NCI-H128 (cell line): ENCODE measurements around the gene LTF.
A peak's percentile ranks its signal among the peaks of the same experiment; 100 is the strongest.

ENCODE experiments used
- DNase-seq: peaks from one replicate; lab custom pipeline; 2025; ENCODE audit not compliant: unreplicated experiment; lab: John Stamatoyannopoulos, UW

The LTF gene

DNA sequence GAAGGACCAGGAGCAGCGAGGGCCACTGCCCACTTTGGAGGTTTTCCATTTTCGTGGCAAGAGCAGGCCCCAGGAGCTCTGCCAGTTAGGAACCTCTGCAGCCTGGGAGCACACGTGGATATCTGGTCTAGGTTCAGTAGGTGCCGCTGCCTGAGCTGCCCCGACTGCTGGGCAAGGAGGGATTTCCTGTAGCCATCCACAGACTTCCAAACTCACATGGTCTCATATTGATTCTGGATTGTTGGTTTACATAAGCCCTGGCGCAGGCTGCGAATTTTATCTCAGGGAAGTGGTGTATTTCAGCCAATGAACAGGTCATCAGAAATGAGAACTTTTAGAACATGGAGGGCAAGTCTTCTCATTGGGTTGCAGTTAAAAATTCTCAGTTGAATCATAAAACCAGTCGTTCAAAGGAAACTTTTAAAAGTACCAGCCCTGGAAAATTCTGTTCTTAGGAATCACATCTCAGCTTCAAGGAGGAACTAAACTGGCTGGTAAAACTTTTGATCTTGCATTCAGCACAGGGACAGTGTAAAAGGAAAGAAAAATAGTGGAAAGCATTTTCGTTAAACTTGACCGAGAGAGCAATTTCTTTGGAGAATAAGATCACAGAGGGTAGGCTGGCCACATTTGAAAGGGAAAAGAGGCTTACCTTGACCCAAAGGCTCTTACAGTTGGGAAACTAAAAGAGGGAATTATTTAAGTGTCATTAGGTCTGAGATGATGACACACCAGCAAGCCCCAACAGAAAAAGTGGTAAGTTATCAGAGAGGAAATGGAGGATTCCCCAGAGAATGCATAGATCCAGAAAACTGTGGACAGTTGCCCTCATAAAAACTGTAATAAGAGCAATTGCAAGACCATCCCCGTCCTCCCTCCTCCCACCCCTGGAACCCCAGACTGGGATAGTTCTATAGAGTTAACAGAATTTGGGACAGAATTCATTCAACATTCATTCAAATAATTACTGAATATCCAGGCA, 26.7 kb upstream of the LTF start:
- DNase-seq = no peak

DNA sequence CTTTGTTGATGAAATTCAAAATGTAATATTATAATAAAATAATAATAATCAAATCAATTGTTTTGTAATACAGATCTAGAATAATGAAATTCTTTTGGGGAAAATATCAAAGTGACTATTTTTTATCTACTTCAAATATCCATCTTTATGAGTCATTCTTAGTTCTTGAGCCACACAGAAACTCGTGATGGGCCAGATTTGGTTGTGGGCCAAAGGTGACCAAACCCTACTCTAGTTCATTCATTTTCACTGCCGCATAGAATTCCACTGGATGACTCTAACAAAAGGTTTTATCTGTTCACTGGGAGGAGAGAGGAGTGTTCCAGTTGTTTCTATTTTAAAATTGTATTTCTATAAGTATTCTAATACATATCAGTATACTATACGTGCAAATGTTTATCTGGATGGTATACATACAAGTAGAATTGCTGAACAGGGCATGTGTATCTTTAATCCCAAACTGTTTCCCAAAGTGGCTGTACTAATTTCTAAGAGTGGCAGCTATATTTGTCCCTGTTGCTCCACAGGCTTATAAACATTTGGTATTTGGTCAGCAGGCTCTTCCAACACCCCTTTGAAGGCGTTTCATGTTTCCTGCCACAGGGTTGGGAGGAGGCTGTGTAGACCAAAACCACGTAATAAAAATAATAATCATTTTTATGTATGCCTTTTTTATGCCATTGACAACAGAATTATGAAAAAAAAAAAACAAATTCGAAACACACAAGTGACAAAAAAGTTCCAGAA, 25.8 kb upstream of the LTF start:
- DNase-seq = no peak

DNA sequence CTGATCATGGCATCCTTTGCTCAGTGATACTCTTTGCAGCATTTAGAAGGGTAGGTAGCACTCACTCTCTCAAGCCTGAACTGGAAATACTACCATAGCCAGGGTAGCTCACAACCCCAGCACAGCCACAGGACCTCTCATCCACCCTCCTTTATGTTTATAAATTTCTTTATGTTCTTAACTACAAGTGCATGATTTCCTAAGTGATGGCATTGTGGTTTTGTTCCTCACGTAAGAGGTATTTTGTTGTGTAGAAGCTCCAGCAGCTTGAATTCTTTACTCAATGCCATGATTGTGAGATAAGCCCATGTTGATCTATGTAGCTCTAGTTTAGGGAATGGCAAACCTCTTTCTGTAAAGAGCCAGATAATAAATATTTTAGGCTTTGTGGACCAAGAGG, 25.2 kb upstream of the LTF start:
- no peak for DNase-seq

DNA sequence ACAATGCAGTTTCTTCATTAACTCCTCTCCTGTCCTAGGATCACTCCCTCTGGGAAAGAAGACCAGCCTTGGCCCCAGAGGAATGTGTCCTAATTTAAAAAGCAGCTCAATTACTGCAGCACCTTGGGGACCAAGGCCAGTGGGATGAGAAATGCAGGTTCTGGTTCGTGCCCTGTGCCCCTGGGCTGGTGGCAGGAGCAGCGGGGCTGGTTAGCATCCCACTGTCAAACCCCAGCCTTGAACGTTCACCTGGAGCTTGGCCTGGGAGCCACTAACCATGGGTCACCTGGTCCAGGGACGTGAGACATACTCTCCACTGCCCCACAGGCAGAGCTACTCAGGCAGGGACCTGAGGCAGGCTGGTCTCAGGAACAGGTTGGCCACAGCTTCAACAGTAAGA, 24.7 kb upstream of the LTF start:
- DNase-seq = no peak

DNA sequence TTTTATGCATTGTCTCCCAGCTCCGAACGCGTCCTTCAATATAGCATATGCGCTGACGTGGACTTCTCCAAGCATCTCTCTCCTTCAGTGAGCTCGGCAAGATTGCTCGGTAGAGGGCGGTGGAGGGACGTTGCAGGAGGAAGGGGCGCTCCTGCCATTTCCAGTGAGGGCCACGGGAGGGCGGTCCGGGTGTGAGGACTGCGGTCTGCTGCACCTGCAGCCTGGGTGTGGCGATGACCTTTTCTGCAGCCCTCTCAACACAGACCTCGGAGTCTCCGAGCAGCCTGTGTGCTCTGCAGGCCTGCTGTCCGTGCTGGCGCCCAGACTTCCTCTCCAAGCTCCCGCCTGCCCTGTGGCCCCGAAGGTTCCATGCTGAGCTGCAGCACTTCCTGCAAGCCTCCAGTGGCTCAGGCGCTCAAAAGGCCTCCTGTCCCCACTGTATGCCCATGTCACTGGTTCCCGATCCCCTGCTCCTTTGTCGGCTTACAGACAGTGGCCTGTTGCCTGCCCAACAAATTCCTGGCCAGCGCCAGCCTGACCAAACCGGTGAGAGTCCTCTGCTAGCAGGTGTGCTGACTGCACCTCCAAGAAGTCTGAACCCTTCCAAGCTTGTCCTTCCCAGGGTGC, 24.1 kb upstream of the LTF start:
- peak; percentile 78 for DNase-seq

DNA sequence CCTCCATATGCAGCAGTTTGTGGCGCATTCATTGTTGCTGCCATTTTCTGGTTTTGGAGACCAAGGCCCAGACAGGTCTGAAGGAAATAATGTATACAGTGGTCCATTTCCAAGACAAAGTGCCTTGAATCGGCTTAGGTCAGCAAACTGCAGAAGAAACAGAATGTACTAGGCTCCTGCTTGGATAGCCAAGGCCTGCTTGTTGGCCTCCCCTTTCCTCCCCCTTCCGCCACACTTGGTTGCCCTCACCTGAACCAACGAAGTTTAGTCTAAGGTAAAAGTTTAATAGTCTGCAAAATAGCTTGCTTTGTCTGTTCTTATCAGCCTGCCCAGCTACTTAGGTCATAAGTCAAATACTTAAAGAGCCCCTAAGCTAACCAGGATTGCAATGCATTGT, 21.1 kb upstream of the LTF start:
- no peak for DNase-seq

DNA sequence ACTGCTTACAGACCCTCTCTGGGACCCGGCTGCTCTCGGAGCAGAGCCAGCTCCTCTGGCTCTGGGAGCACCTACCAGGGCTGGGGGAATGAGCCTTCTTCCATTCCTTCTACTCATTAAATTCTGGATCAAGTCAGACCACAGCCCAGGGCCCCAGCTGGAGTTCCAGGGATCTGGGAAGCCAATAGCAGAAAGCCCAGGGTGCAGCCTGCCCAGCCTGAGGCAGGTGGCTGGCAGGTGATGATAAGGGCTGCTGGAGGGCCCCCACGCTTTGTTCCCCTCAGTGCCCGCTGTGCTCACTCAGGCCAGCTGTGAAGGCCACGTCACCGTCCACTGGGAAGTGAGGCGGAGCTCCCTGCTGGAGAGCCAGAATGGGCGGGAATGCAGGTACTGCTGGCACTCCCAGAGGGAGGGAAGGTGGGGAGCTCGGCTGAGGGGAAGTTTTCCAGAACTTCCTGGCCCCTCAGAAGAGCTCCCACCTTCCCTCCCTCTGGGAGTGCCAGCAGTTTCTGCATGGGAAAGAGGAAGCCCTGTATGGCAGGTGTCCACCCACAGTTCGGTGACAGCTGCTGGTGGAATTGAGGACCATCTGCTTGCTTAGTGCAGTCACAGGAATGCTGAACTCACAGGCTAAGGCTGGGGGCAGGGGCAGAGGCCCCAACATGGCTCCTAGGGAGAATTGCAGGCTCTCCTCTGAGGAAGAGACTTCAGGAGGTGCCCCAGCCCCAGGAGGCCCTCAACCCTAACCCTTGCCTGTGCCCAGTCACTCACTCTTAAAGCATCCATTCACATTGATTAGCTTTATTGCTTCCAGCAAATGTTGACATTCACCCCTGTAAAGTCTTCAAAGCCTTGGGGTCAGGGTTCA, 20.4 kb upstream of the LTF start:
- DNase-seq = no peak

DNA sequence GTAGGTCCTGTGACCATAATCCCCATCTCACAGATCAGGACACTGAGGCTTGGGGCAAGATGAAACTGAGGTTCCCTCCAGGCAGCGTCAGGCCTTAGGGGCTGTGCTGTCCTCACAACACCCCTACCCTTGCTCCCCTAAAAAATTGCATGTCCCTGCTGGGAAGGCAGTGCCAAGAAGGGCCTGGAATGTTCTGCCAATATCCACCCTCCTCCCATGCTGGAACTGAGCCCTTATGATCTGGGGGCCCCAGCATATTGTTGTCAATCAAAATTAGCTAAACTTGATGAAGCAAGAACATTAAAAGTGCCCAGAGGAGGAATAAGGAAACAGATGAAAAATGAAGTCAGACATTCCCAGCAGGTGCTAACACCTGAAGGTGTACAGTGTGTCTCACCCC, 19.7 kb upstream of the LTF start:
- no peak for DNase-seq

DNA sequence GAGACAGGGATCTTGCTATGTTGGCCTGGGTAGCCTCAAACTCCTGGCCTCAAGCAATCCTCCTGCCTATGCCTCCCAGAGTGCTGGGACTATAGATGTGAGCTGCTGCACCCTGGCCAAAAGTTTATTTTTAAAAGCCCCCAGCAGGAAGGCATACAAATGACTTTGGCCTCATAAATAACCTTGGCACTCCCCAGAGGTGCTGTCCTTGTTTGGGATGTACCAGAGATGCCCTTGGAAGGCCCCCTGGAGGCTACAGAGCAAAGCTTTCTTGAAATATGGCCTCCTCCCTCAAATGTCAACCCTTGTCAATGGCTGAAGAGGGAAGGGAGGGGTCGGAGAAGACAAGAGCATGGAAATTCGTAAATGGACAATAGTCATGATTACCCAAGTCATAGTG, 19.1 kb upstream of the LTF start:
- no peak for DNase-seq

DNA sequence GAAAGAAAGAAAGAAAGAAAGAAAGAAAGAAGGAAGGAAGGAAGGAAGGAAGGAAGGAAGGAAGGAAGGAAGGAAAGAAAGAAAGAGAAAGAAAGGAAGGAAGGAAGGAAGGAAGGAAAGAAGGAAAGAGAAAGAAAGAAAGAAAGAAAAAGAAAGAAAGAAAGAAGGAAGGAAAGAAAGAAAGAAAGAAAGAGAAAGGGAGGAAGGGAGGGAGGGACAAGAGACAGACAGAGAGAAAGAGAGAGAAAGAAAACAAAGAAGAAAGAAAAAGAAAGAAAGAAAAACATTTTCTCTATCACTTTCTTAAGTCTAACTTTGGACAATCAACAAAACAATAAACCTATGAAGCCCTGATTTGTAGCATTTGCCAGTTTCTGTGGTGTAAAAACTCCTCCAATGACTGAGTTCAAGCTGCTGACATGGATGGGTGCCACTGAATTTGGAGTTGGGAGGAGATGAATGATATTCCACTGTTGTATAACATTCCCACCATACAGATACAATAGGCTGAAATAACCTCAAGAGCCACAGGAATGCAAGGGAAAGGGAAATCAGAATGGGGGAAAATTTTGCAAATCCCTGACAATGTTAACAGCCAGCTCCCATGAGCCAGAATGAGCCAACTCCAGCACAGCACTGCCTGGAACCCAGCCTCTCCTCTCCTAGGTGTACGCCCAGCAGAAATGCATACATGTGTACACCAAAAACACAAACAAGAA, 18.1 kb upstream of the LTF start:
- DNase-seq = no peak

DNA sequence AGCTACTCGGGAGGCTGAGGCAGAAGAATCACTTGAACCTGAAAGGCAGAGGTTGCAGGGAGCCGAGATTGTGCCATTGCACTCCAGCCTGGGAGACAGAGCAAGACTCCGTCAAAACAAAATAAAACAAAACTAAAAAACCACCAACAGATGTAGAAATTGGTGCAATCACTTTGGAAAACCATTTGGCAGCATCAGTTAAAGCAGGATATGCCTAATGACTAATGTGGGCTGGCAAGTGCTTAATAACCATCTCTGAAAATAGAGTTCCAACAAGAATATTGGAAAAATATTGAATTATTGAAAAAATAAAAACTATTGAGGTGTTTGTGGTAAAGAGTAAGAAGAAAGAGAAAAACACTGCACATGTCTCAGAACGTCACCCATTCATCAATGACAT, 16.9 kb upstream of the LTF start:
- DNase-seq = no peak

DNA sequence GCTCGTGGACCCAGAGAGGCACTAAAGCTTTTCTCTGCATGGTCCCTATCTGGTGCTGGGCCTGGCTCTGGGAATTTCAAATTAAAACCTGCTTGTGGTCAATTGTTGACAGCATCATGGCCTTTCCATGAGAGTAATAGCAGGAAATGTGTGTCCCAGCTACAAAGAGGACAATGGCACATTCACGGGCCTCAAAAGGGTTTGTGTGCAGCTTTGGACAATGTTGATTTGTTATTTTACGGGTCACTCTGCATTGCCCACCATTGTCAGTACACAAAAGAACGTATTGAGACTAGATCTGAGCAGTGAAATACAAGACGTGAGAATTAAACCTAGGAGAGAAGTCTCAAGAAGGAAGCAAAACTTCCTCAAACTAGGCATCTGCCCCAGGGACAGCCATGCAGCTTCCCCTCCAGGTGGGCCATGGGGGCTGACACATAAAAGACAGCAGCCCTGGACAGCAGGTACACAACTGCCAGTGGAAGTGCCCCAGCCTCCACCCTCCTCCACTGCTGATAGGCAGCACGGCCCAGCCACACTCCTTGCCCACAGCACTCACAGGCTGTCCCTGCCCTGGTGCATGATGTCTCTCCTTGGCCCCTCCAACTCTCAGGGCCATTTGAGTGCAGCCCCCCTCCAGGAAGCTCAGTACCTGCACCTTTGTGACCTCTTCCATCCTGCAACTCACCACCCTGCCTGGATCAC, 15.9 kb upstream of the LTF start:
- DNase-seq = no peak

DNA sequence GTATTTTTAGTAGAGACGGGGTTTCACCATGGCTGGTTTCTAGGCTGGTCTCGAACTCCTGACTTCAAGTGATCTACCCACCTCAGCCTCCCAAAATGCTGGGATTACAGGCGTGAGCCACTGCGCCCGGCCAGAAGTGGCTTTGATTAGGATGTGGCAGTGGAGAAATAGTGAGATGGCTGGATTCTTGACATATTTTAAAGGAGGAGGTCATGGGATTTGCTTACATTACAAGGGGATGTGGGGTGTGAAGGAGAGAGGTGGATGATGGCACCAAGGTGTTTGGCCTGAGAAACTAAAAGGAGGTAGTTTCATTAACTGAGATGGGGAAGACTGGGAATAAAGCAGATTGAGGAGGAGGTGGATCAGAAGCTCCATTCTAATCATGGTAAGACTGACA, 15.0 kb upstream of the LTF start:
- DNase-seq = no peak

DNA sequence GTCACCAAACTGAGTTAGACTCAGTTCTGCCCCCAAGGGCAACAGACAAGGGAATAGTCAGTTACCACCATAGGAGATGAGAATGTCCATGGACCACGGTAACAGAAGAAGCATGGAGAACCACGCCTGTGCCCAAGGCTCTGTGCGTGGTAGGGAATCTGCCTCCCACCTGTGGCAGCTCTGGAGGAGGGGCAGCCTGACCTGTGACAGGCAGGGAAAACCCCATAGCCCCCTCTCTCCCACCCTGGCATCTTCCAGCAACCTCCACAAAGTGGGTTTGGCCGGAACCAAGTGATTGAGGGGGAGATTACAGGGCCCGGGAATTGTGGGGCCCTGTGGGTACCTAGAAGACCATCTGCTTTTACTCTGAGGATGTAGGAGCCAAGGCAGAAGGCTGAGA, 14.3 kb upstream of the LTF start:
- no peak for DNase-seq

DNA sequence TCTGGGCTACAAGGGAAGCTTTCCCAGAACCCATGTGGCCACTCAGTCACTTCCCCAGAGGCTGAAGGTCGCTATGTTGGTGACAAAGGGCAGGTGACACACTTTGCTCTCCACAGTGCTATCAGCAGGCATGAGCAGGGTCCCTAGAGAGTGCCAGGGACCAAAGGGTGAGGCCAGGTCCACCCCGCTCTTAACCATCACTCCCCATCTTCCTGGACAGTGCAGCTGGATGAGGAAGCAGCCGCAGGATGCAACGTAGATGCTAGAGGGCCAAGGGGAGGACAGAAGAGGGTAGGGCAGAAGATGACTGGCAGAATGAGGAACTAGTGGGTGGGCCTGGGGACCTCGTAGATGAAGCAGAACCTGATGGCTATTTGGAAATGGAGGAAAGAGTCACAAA, 13.6 kb upstream of the LTF start:
- no peak for DNase-seq

DNA sequence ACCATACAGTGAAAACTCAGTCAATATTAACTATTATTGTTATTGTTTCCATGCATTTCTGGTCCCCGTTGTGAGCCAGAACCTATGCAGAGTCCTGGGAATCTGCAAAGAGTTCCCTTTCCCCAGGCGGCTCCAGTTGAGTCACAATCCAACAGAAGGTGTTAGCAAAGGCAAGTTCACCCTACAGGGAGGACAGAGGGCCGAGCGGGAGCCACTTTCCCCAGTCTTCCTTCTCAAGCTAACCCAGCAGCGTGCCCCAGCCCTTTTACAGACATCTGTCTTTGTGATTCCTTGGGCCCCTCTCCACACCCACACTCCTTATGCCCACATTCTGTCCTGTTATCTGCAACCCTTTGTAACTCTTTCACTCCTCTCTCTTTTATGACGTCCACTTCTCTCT, 13.1 kb upstream of the LTF start:
- no peak for DNase-seq

DNA sequence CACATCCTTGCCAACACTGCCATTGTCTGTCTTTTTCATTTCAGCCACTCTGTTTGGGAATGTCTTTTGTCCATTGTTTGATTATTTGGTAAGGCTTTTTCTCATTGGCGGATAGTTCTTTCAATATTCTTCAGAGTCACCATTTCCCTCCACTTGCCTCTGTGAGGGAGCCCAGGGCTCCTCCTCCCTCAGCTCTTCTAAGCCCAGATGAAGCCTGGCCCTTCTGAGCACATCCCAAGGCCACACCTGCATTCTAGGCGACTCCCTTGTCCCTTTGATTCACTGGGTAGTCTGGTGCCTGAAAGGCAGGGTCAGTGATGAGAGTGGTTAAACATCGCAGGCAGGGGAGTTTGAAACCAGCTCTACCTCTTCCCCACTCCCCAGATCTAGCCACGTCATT, 12.4 kb upstream of the LTF start:
- no peak for DNase-seq

DNA sequence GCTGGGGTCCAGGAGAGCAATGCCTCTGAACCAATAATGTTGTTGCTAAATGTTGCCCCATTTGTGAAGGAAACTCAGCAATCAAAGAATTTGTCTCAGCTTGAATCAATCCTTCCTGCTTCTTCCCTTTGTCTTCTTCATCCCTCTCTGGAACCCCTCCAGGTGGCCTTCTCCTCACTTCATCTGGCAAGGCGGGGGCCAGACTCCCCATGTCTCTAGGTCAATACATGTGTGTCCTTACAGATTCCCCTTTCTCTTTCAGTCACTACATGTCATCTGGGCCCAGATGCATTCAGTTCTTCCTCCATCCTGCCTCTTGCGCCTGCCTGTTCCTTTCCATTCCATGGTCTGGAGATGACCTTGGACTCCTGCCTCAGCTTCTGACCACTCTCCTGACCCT, 8.0 kb upstream of the LTF start:
- DNase-seq = no peak

DNA sequence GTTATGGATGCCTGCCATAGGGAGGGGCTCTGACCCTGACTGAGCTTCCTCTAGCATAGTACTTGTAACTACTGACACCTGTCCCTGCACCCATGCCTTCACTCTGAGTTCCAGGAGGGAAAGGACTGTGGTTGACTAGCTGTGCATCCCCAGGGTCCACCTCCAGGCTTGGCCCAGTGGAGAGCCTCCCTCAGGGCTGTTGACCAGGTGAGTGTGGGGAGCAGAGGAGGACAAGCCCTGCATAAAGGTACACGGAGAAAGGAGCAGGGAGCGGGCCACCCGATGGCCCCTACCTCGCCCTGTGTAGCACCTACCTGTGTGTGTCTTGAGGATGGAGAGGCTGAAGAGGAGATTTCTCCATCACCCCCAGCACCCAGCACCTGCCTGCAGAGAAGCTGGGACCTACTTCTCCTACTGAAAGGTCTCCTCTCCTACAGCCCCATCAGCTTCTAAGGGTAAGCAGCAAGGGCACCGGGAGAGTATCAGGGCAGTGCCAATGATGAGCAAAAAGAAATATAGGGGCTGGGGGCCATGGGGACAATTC, 6.7 kb upstream of the LTF start:
- DNase-seq = no peak
